CD4-positive, alpha-beta T cell treated with Interleukin-15 for 1 hour (primary cell): Measurements from ENCODE around the gene CD82.

Experiments used
- DNase-seq: peaks from one replicate; pipeline ENCODE4 v3.0.0-alpha.2; 2020

The CD82 gene

GRCh38 chr11:44578279-44578678 lies 12.8 kb downstream of the CD82 start:
- DNase-seq = no peak

- no peak for DNase-seq
These were observed 13.9 kb downstream of the CD82 start for GRCh38 chr11:44579302-44579761.

- no peak for DNase-seq
These were observed 15.2 kb downstream of the CD82 start for GRCh38 chr11:44580701-44581100.

- no peak for DNase-seq
These were observed 15.8 kb downstream of the CD82 start for GRCh38 chr11:44581246-44581645.

- no peak for DNase-seq
These were observed 17.3 kb downstream of the CD82 start for GRCh38 chr11:44582641-44583352.

- no peak for DNase-seq
These were observed 17.8 kb downstream of the CD82 start for GRCh38 chr11:44583353-44583669.

GRCh38 chr11:44585421-44585820 lies 20.0 kb downstream of the CD82 start:
- no peak for DNase-seq

GRCh38 chr11:44589301-44589700 lies 23.8 kb downstream of the CD82 start:
- DNase-seq = no peak

- no peak for DNase-seq
These were observed 25.3 kb downstream of the CD82 start for GRCh38 chr11:44590769-44591168.

GRCh38 chr11:44591557-44591956 lies 26.1 kb downstream of the CD82 start:
- no peak for DNase-seq

GRCh38 chr11:44592125-44592940 lies 26.9 kb downstream of the CD82 start:
- DNase-seq = peak; percentile 60

- no peak for DNase-seq
These were observed 27.8 kb downstream of the CD82 start for GRCh38 chr11:44593251-44593650.

- no peak for DNase-seq
These were observed 29.5 kb downstream of the CD82 start for GRCh38 chr11:44595006-44595405.

GRCh38 chr11:44595964-44596381 lies 30.5 kb downstream of the CD82 start:
- DNase-seq = no peak

GRCh38 chr11:44596525-44597276 lies 31.2 kb downstream of the CD82 start:
- peak; percentile 71 for DNase-seq

GRCh38 chr11:44597358-44598012 lies 32.0 kb downstream of the CD82 start:
- no peak for DNase-seq

- no peak for DNase-seq
These were observed 33.4 kb downstream of the CD82 start for GRCh38 chr11:44598831-44599230.

GRCh38 chr11:44600261-44600660 lies 34.8 kb downstream of the CD82 start:
- DNase-seq = no peak

- peak; percentile 55 for DNase-seq
These were observed 35.4 kb downstream of the CD82 start for GRCh38 chr11:44600839-44601383.

- DNase-seq = peak; percentile 41
These were observed 36.3 kb downstream of the CD82 start for GRCh38 chr11:44601471-44602370.

- no peak for DNase-seq
These were observed 37.4 kb downstream of the CD82 start for GRCh38 chr11:44602891-44603310.

- peak; percentile 44 for DNase-seq
These were observed 38.7 kb downstream of the CD82 start for GRCh38 chr11:44604171-44604581.
